ENCODE results near the gene FBXO46. TPM values are rescaled to one million over a fixed set of nuclear protein-coding genes. Genes with fewer than 3 reads are reported as not detected.

The FBXO46 gene
- total and polyA plus RNA-seq, 2 of the 13 experiments (the other 11 are each of a cell fraction or from before 2014, with no cell fraction given): 6.2 to 6.4 TPM

- peaks cover 9% of the 10 kb centered on the region for H3K79me2 ChIP-seq (ENCODE audit: insufficient read depth, low read length)
- no peak for ATAC-seq
- H4K20me1 ChIP-seq (ENCODE audit: insufficient read depth, low read length): no peaks in the 10 kb centered on the region
- DNase-seq (ENCODE audit: low spot score): no peak
- 98% methylated on average over 5 of the region's 9 CpGs for WGBS (ENCODE audit: low lambda C conversion rate)
- intact Hi-C loops (cut with micrococcal nuclease; ENCODE audit: unreplicated experiment) (no loop called here), in situ Hi-C loops (cut with HindIII; ENCODE audit: extremely low pct_ligation_motif_present, low pct_unique_long_range_greater_than_20kb) (no loop called here)
- no peak overlapping the region for H3K4me2 ChIP-seq (ENCODE audit: low read depth, low read length)
- POLR2A ChIA-PET: no interaction called here
- no peak overlapping the region for H2AFZ ChIP-seq (ENCODE audit: low read length)
- CTCF ChIA-PET (ENCODE audit: low intra/inter-chr PET ratio, low total read pairs): no interaction called here
- no peaks in the 10 kb centered on the region; a peak in 1 of 5 replicates for H3K27me3 ChIP-seq (ENCODE audit: control insufficient read depth in 1 of 2, insufficient read depth in 2 of 2, low read length in 2 of 2)
- peaks cover 8 to 32% of the 10 kb centered on the region in 2 experiments for H3K36me3 ChIP-seq (replicated peaks in 1 of 2; ENCODE audit: control insufficient read depth in 1 of 2, insufficient read depth in 2 of 2, low read length in 2 of 2)
- H3K9ac ChIP-seq (ENCODE audit: insufficient read depth, low read depth, low read length): no peak overlapping the region
- FAIRE-seq: no peak
- H3K9me3 ChIP-seq (ENCODE audit: low read length): no peaks in the 10 kb centered on the region
- H3K27ac ChIP-seq (ENCODE audit: extremely low read length, insufficient read depth, low read length): no peak overlapping the region
- H3K4me3 ChIP-seq (replicated peaks in 1 of 3; ENCODE audit: insufficient read depth in 1 of 3, low read depth in 2 of 3, low read length in 3 of 3): no peak overlapping the region
- peaks cover 9% of the 10 kb centered on the region for H3K4me1 ChIP-seq (ENCODE audit: insufficient read depth, low read length)
- BruUV-seq (replicated peaks): no TSS peak
- TF ChIP-seq ZNF101 (CRISPR knock-in tag; IDR thresholded peaks at IDR 0.05; ENCODE audit: borderline replicate concordance, low read depth) (no peak), ZNF335 (CRISPR knock-in tag; IDR thresholded peaks at IDR 0.05) (no peak), HNRNPLL (IDR thresholded peaks at IDR 0.05; ENCODE audit: low read depth, low read length, poor library complexity, severe bottlenecking) (no peak), POLR2A (IDR thresholded peaks at IDR 0.05; ENCODE audit: insufficient read depth in 1 of 2, low read depth in 2 of 2, low read length in 2 of 2) (0 out of 4 replicates have a peak, but pooled peaks of 1 of the 2 experiments have one; percentile 12), CREM (IDR thresholded peaks at IDR 0.05) (no peak), CREM (CRISPR knock-in tag; IDR thresholded peaks at IDR 0.05) (no peak), ZSCAN12 (CRISPR knock-in tag; IDR thresholded peaks at IDR 0.05) (no peak), HNF4G (IDR thresholded peaks at IDR 0.05; ENCODE audit: borderline replicate concordance, low read depth, low read length) (no peak), HNF4G (CRISPR knock-in tag; IDR thresholded peaks at IDR 0.05; ENCODE audit: borderline replicate concordance, low read depth) (no peak), CAMTA2 (CRISPR knock-in tag; IDR thresholded peaks at IDR 0.05; ENCODE audit: borderline replicate concordance) (no peak), HDAC1 (CRISPR knock-in tag; IDR thresholded peaks at IDR 0.05) (no peak), ZNF629 (CRISPR knock-in tag; conservative IDR thresholded peaks at IDR 0.05) (no peak), MTF2 (CRISPR knock-in tag; IDR thresholded peaks at IDR 0.05; ENCODE audit: borderline replicate concordance) (no peak), ELF1 (CRISPR knock-in tag; IDR thresholded peaks at IDR 0.05) (no peak)
- TF ChIP-seq, protein P1, sequence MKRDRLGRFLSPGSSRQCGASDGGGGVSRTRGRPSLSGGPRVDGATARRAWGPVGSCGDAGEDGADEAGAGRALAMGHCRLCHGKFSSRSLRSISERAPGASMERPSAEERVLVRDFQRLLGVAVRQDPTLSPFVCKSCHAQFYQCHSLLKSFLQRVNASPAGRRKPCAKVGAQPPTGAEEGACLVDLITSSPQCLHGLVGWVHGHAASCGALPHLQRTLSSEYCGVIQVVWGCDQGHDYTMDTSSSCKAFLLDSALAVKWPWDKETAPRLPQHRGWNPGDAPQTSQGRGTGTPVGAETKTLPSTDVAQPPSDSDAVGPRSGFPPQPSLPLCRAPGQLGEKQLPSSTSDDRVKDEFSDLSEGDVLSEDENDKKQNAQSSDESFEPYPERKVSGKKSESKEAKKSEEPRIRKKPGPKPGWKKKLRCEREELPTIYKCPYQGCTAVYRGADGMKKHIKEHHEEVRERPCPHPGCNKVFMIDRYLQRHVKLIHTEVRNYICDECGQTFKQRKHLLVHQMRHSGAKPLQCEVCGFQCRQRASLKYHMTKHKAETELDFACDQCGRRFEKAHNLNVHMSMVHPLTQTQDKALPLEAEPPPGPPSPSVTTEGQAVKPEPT (CRISPR knock-in tag; IDR thresholded peaks at IDR 0.05; ENCODE audit: low read depth): no peak
- TF ChIP-seq, protein P2, sequence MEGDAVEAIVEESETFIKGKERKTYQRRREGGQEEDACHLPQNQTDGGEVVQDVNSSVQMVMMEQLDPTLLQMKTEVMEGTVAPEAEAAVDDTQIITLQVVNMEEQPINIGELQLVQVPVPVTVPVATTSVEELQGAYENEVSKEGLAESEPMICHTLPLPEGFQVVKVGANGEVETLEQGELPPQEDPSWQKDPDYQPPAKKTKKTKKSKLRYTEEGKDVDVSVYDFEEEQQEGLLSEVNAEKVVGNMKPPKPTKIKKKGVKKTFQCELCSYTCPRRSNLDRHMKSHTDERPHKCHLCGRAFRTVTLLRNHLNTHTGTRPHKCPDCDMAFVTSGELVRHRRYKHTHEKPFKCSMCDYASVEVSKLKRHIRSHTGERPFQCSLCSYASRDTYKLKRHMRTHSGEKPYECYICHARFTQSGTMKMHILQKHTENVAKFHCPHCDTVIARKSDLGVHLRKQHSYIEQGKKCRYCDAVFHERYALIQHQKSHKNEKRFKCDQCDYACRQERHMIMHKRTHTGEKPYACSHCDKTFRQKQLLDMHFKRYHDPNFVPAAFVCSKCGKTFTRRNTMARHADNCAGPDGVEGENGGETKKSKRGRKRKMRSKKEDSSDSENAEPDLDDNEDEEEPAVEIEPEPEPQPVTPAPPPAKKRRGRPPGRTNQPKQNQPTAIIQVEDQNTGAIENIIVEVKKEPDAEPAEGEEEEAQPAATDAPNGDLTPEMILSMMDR (CRISPR knock-in tag; IDR thresholded peaks at IDR 0.05): 0 out of 2 replicates have a peak, but pooled peaks have one; percentile 5
These were observed 43.1 kb downstream of the FBXO46 start for GRCh38 chr19:45687599-45687998.
